Liver (tissue), 9 donors: ENCODE data around the gene TM4SF5. TPM values are rescaled to one million over a fixed set of nuclear protein-coding genes. Genes with fewer than 3 reads are reported as not detected.

Experiments used
- DNase-seq: peaks from one replicate; pipeline ENCODE4 v3.0.0-alpha.2; 2017; ENCODE audit warnings: low spot score
- H3K27ac ChIP-seq, 2 donors: one replicate each; pipeline ENCODE4 v1.7.0; 2013; ENCODE audit warnings: inconsistent platforms in 2 of 2, low read length in 2 of 2, control low read depth in 1 of 2, low read depth in 1 of 2, mild to moderate bottlenecking in 1 of 2
- H3K27me3 ChIP-seq, 4 donors: one replicate each; pipeline versions ENCODE4 v1.6.1 to v1.7.0; 2013; ENCODE audit warnings: low read length in 3 of 4, inconsistent platforms in 1 of 4, mild to moderate bottlenecking in 1 of 4, moderate library complexity in 1 of 4; ENCODE audit not compliant: control insufficient read depth in 4 of 4, insufficient read depth in 4 of 4
- H3K36me3 ChIP-seq, 4 donors: one replicate each; pipeline versions ENCODE4 v1.6.1 to v1.7.0; 2013; ENCODE audit warnings: low read length in 3 of 4, mild to moderate bottlenecking in 3 of 4, low read depth in 1 of 4, moderate library complexity in 1 of 4; ENCODE audit not compliant: control insufficient read depth in 4 of 4, insufficient read depth in 3 of 4
- H3K4me1 ChIP-seq, 4 donors: one replicate each; pipeline versions ENCODE4 v1.6.1 to v1.7.0; 2013; ENCODE audit warnings: low read length in 3 of 4, mild to moderate bottlenecking in 3 of 4, moderate library complexity in 1 of 4; ENCODE audit not compliant: control insufficient read depth in 4 of 4, insufficient read depth in 4 of 4
- H3K4me3 ChIP-seq, 3 donors: one replicate each; pipeline versions ENCODE4 v1.6.1 to v1.7.0; 2013; ENCODE audit warnings: low read length in 3 of 3, control low read depth in 1 of 3, low read depth in 1 of 3, mild to moderate bottlenecking in 1 of 3
- H3K9ac ChIP-seq, 2 donors: one replicate each; pipeline ENCODE4 v1.7.0; 2013; ENCODE audit warnings: low read length in 2 of 2, mild to moderate bottlenecking in 2 of 2, moderate library complexity in 2 of 2, control low read depth in 1 of 2, low read depth in 1 of 2
- H3K9me3 ChIP-seq, 4 donors: one replicate each; pipeline versions ENCODE4 v1.6.1 to v1.7.0; 2013; ENCODE audit warnings: low read length in 3 of 4; ENCODE audit not compliant: control insufficient read depth in 4 of 4
- CTCF ChIP-seq: fragments of 150-350 bp; IDR thresholded peaks from 2 replicates; pipeline ENCODE4 v1.5.1; 2017; ENCODE audit warnings: improper control_type of control experiment, low read depth, low read length; ENCODE audit not compliant: missing input control
- EGR1 ChIP-seq, 2 donors: IDR thresholded peaks; 2 replicates each; pipeline ENCODE4 v1.6.1; 2016 to 2018; ENCODE audit warnings: antibody characterized with exemption in 2 of 2, low read depth in 2 of 2
- FOXA1 ChIP-seq: IDR thresholded peaks from 2 replicates; pipeline ENCODE4 v1.6.1; 2016; ENCODE audit warnings: antibody characterized with exemption
- HNF4G ChIP-seq: IDR thresholded peaks from 2 replicates; pipeline ENCODE4 v1.6.1; 2016; ENCODE audit warnings: antibody characterized with exemption
- JUND ChIP-seq, 2 donors: IDR thresholded peaks; 2 replicates each; pipeline ENCODE4 v1.6.1; 2016; ENCODE audit warnings: antibody characterized with exemption in 2 of 2
- MAX ChIP-seq: IDR thresholded peaks from 2 replicates; pipeline ENCODE4 v1.6.1; 2016; ENCODE audit warnings: antibody characterized with exemption
- NR2F2 ChIP-seq: IDR thresholded peaks from 2 replicates; pipeline ENCODE4 v1.6.1; 2016; ENCODE audit warnings: antibody characterized with exemption
- RAD21 ChIP-seq, 2 donors: IDR thresholded peaks; 2 replicates each; pipeline ENCODE4 v1.6.1; 2016; ENCODE audit warnings: antibody characterized with exemption in 2 of 2, mild to moderate bottlenecking in 2 of 2
- RXRA ChIP-seq, 2 donors: IDR thresholded peaks; 2 replicates each; pipeline ENCODE4 v1.6.1; 2017 to 2018; ENCODE audit warnings: antibody characterized with exemption in 2 of 2, mild to moderate bottlenecking in 1 of 2
- SP1 ChIP-seq: IDR thresholded peaks from 2 replicates; pipeline ENCODE4 v1.6.1; 2018; ENCODE audit warnings: antibody characterized with exemption, mild to moderate bottlenecking
- TAF1 ChIP-seq: conservative IDR thresholded peaks from 2 replicates; pipeline ENCODE4 v1.6.1; 2016; ENCODE audit warnings: antibody characterized with exemption, mild to moderate bottlenecking
- YY1 ChIP-seq: IDR thresholded peaks from 2 replicates; pipeline ENCODE4 v1.6.1; 2016; ENCODE audit warnings: antibody characterized with exemption, mild to moderate bottlenecking
- WGBS: extraction: QIAGEN DNeasy Blood & Tissue Kit; methylation state at CpG from one replicate; pipeline ENCODE4 v1.1.7; 2013; 5-methylcytosine and 5-hydroxymethylcytosine counted together
- polyA plus RNA-seq, 2 donors: library from polyadenylated mRNA; stranded (reverse) in 1 of 2; unstranded in 1 of 2; fragments of 200-250 nt in 1 of 2; fragments of >200 nt in 1 of 2; fragmentation: Nextera tagmentation in 1 of 2; extraction: Ambion mirVana in 1 of 2; gene quantifications; one replicate each; pipeline versions ENCODE4 v1.2.1 to v1.2.3, GENCODE V29; 2013 to 2015
- total RNA-seq, 2 donors: library from RNA; depleted of rRNA; stranded (reverse); fragments of >200 nt; gene quantifications; one replicate each; pipeline ENCODE4 v1.2.3, GENCODE V29; 2014
- TF ChIP-seq, protein P1 (sequence below): IDR thresholded peaks from 2 replicates; pipeline ENCODE4 v1.6.1; 2016; ENCODE audit warnings: antibody characterized with exemption
- TF ChIP-seq, protein P2 (sequence below): IDR thresholded peaks from 2 replicates; pipeline ENCODE4 v1.6.1; 2016; ENCODE audit warnings: antibody characterized with exemption, mild to moderate bottlenecking
- donor health status: healthy.
- donor health status: healthy.
- donor health status: healthy.
- donor health status: healthy.
- donor health status: healthy.

The TM4SF5 gene
- total and polyA plus RNA-seq, 4 donors = 20.1 to 309 (median 115) TPM

- Histone ChIP-seq H3K4me1 (no peaks in the 10 kb centered on the region), H3K9me3 (no peaks in the 10 kb centered on the region)
- WGBS = 90% methylated on average over 1 of the region's 1 CpG
Measured at GRCh38 chr17:4753392-4753791, 18.3 kb upstream of the TM4SF5 start.

GRCh38 chr17:4759776-4760236 is 11.9 kb upstream of the TM4SF5 start:
- Histone ChIP-seq H3K27me3 (no peaks in the 10 kb centered on the region), H3K4me3 (no peak overlapping the region), H3K27ac (peak overlapping the region in 1 of 2 donors; percentile 17), H3K9ac (no peak overlapping the region), H3K36me3 (no peaks in the 10 kb centered on the region), H3K4me1 (peaks cover 0 to 3% (median 0%) of the 10 kb centered on the region in 4 donors), H3K9me3 (no peaks in the 10 kb centered on the region)
- peak; percentile 47 for DNase-seq
- WGBS = 27% methylated on average over 10 of the region's 10 CpGs
- TF ChIP-seq CTCF = no peak
- peak; percentile 97 for TF ChIP-seq SP1
- peak; percentile 96 for TF ChIP-seq HNF4G
- TF ChIP-seq MAX = peak; percentile 77
- peak; percentile 92 to 95 for TF ChIP-seq JUND (IDR thresholded peaks at IDR 0.05)
- TF ChIP-seq FOXA1 = peak; percentile 84
- peak; percentile 57 for TF ChIP-seq YY1
- TF ChIP-seq RAD21 (IDR thresholded peaks at IDR 0.05) = peak; percentile 20 to 47
- TF ChIP-seq RXRA (IDR thresholded peaks at IDR 0.05) = peak; percentile 87 to 91
- peak; percentile 37 for TF ChIP-seq NR2F2

More at GRCh38 chr17:4753392-4753791, 18.3 kb upstream of the TM4SF5 start:
- DNase-seq = no peak
- TF ChIP-seq RXRA (IDR thresholded peaks at IDR 0.05) = no peak
- no peak for TF ChIP-seq TAF1
- no peak for TF ChIP-seq YY1
- no peak for TF ChIP-seq CTCF
- no peak for TF ChIP-seq MAX
- TF ChIP-seq, protein P1, sequence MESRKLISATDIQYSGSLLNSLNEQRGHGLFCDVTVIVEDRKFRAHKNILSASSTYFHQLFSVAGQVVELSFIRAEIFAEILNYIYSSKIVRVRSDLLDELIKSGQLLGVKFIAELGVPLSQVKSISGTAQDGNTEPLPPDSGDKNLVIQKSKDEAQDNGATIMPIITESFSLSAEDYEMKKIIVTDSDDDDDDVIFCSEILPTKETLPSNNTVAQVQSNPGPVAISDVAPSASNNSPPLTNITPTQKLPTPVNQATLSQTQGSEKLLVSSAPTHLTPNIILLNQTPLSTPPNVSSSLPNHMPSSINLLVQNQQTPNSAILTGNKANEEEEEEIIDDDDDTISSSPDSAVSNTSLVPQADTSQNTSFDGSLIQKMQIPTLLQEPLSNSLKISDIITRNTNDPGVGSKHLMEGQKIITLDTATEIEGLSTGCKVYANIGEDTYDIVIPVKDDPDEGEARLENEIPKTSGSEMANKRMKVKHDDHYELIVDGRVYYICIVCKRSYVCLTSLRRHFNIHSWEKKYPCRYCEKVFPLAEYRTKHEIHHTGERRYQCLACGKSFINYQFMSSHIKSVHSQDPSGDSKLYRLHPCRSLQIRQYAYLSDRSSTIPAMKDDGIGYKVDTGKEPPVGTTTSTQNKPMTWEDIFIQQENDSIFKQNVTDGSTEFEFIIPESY = no peak
- no peak for TF ChIP-seq HNF4G
- TF ChIP-seq EGR1 (IDR thresholded peaks at IDR 0.05; ENCODE audit: low read depth in 2 of 2) = no peak
- TF ChIP-seq, protein P2, sequence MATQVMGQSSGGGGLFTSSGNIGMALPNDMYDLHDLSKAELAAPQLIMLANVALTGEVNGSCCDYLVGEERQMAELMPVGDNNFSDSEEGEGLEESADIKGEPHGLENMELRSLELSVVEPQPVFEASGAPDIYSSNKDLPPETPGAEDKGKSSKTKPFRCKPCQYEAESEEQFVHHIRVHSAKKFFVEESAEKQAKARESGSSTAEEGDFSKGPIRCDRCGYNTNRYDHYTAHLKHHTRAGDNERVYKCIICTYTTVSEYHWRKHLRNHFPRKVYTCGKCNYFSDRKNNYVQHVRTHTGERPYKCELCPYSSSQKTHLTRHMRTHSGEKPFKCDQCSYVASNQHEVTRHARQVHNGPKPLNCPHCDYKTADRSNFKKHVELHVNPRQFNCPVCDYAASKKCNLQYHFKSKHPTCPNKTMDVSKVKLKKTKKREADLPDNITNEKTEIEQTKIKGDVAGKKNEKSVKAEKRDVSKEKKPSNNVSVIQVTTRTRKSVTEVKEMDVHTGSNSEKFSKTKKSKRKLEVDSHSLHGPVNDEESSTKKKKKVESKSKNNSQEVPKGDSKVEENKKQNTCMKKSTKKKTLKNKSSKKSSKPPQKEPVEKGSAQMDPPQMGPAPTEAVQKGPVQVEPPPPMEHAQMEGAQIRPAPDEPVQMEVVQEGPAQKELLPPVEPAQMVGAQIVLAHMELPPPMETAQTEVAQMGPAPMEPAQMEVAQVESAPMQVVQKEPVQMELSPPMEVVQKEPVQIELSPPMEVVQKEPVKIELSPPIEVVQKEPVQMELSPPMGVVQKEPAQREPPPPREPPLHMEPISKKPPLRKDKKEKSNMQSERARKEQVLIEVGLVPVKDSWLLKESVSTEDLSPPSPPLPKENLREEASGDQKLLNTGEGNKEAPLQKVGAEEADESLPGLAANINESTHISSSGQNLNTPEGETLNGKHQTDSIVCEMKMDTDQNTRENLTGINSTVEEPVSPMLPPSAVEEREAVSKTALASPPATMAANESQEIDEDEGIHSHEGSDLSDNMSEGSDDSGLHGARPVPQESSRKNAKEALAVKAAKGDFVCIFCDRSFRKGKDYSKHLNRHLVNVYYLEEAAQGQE = no peak
- TF ChIP-seq NR2F2 = no peak
- H3K36me3 ChIP-seq = no peaks in the 10 kb centered on the region
- H3K27ac ChIP-seq = no peak overlapping the region
- no peak overlapping the region for H3K9ac ChIP-seq
- H3K4me3 ChIP-seq = no peak overlapping the region
- no peaks in the 10 kb centered on the region for H3K27me3 ChIP-seq
